GM19351 (cell line): ENCODE results near the gene CLK4.
"Not testable (repeated sequence)": the region's sequence is repeated elsewhere in the genome, so short reads cannot be mapped to it uniquely, and the experiment has no call there.

ENCODE experiments used
- ATAC-seq: cut with Tn5 transposase; IDR thresholded peaks from one replicate; pipeline ENCODE4 v1.9.1; 2021; ENCODE audit warnings: mild to moderate bottlenecking, moderate library complexity; ENCODE audit not compliant: unreplicated experiment

The CLK4 gene

DNA sequence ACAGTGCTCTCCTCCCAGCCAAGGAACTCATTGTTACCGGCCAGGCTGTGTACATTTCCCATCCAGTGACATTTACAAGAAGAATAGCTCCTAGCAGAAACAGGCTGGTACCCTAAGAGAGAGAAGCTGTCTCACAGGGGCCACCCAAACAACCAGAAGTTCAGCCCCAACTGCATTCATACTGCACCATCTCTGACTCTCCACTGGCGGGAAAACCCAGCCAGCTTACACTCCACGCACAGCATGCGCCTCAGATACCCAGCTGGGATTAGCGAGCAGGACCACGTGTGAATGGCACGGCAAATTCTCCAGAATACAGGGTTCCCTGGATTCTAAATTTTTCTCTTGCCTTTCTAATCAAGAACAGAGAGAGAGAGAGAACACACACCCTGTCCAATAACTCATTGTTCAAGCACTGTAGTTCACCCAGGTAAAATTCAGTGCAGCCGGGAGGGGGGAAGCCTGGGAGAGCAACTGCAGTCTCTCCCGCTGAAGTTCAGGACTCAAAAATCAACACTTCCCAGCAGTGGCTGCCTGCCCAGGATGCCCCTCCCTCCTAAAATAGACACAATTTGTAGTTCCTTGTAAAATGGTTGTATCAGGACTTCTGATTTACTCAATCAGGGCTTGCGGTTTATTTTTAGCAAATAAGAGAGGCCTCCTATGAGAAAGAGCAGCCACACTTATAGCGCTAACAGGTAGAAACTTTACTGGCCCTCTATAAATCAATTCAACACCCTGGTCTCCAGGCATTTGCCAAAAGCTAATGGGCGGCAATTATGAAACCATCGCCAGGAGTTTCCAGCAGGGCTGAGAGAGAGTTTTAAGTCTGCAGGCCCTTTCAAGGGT lies 38.9 kb downstream of the CLK4 start:
- ATAC-seq: no peak

DNA sequence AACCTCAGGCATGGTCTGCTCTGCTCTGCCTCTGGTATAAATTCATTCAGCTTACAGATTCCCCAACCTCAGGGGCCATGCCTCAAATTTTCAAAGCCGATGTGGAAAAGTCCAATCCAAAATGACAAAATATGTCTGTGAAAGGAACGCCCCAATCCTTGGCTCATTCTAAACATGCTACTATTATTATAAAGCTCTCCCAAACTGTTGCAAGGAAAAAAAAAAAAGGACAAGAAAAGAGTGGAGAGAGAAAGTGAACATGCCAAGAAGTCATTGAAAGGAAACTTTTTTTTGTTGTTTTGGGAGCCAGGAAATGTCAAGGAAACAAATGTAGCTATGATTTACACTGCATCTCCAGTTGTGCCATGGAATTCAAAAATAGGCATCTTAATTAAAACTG lies 40.5 kb downstream of the CLK4 start:
- ATAC-seq: no peak

DNA sequence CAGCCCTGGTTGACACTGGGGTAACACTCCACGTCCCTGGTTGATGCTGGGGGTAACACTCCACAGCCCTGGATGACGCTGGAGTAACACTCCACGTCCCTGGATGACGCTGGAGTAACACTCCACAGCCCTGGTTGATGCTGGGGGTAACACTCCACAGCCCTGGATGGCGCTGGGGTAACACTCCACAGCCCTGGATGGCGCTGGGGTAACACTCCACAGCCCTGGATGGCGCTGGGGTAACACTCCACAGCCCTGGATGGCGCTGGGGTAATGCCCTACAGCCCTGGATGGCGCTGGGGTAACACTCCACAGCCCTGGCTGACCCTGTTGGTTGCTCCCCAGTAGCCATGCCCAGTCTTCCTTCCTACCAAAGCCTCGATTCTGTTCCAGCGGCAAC lies 41.4 kb downstream of the CLK4 start:
- not testable (repeated sequence) for ATAC-seq

DNA sequence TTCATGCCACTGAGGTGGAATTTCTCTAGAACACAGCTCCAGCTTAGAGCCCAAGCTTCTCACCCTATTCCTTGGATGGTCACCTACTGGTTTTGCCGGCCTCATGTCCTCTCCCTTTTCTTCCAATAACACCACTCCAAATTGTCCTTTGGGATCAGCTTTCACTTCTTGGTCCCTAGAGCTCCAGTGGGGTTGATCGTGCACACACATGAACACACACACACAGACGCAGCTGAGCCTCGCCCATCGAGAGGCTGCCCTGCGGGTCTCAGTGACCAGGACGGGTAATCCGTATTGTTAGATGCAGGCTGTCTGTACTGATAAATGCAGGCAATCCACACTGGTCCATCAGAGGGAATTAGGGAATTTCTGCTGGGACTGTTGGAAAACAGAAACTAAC lies 43.6 kb downstream of the CLK4 start:
- ATAC-seq: no peak

DNA sequence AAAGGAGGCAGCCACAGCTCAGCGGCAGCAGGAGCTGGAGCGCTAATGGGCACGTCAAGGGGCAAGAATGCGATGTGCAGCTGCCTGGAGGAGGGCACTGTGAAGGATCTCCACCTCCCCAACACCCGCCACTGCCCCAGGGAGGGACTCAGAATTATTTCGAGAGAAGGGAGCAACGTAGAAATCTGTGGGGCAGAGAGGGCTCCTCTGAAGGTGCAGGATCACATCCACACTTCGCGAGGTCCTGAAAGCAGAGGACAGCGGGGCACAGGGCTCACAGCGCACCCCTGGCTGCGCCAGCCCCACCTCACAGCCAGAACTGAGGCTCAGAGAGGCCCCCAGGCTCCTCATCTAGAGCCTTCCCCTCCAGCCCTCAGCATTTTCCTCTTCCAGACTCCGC lies 44.6 kb downstream of the CLK4 start:
- no peak for ATAC-seq

DNA sequence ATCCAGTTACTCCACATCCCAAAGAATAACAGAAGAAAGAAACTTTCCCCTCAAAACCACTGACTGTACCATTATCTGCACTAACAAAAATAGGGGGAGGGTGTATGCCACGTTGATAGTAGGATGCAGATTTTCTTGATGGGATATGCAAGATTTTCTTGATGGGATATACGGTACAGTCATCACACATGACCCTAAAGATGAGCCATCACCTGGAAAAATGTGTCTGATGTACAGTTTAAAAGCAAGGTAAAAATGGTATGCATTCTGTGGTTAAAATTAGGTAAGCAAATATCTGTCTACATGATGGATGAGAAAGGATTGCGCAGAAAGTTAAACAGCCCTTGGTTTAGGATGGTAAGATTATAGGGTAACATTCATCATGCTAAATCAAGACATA lies 45.2 kb downstream of the CLK4 start:
- no peak for ATAC-seq

DNA sequence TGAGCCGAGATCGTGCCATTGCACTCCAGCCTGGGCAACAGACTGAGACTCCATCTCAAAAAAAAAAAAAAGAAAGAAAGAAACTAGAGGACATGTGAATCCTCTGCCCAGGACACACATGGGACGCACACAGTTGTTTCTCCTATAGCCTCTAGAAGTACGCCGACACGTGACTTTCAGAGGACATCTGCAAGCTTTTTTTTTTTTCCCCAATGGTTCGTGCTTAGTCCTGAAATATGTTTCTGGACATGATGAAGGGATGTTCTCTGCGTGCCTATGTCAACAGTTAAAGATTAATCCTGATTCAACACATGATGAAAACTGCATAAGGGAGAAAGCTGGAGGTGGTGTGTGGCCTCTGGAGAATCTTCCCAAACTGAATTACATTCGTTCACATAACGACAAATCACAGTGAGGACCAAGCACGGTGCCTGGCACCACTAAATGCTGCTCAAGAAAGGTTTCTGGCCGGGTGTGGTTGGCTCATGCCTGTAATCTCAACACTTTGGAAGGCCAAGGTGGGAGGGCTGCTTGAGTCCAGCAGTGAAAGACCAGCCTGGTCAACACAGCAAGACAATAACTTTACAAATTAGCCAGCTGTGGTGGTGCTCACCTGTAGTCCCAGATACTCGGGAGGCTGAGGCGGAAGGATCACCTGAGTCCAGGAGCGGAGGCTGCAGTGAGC lies 46.4 kb downstream of the CLK4 start:
- no peak for ATAC-seq

DNA sequence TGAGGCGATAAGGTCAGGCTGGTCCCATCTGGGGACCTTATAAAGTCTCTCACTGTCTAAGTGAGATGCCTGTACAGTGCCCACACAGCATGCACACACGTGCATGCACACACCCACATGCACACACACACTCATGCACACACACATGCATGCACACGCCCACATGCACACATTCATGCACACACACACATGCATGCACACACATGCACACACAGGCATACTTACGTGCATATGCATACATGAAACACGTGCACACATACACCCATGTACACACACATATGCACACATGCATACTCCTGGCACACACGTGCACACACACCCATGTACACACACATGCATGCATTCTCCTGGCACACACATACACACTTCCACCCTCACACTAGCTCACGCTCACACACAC lies 48.9 kb downstream of the CLK4 start:
- ATAC-seq: no peak

DNA sequence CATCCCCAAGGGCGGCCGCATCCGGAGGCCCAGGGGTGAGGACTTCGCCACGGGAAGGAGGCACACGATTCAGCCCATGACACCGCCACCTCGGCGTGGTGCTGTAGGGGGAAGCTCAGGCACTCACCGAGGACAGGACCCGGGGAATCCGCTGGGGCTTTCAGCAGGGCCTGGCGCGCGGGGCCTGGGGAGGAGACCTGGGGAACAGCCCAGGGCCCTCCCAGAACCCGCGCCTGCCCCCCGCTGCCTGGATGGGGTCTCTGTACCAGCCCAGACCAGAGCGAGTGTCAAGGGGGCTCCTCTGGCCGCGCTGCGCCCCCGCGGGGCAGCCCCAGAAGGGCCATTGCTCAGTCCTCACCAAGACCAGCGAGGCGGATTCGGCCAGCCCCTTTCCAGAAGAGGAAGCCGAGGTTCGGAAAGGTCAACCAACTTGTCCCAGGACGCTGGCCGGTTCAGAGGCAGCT lies 49.4 kb downstream of the CLK4 start:
- no peak for ATAC-seq

DNA sequence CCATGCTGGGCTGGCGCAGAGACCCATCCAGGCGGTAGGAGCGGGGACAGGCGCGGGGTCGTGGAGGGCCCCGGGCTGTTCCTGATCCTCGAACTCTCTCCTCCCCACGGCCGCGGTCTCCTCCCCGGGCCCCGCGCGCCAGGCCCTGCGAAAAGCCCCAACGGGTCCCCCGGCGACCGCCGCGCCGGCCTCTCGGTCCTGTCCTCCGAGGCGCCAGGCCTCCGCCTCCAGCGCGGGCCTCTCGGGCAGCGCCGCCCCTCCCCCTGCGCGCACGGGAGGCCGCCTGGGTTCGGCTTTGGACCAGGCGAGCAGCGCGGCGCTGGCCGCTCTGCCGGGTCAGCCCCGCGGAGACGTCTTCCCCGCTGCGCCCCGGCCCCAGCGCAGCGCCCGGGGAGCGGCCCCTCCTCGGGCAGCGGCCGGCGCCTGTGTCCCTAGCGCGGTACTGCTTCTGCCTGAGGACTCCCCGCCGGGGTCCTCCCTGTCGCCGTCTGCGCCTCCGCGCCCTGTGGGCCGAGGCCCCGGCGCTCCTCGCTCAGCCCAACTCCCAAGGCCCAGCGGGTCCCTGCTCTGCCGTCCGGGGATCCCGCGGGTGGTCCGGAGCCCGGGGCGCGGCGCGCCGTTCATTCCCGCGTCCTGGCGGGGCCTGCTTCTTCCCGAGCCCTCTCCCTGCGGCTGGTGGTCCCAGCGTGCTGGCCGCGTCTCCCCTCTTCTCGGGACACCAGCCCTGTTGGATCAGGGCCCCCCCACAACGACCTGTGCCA lies 50.1 kb downstream of the CLK4 start:
- no peak for ATAC-seq

DNA sequence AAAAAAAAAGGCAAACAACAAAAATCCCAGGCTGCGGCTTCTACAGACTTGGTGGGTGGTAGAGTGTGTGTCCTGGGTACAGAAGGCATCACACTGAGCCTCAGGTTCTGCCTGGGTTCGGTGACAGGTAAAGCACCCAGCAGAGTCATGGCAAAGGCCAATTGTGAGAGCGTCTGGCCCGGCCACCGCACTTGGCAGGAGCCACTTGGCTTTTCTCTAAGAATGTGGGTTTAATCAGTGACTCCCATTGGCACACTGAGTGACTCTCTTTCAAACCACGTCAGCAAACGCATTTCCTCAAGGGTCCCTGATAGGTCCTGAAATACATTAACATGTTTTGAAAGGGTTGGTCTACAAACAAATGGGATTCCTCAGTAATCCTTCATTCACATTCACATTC lies 53.6 kb downstream of the CLK4 start:
- no peak for ATAC-seq

DNA sequence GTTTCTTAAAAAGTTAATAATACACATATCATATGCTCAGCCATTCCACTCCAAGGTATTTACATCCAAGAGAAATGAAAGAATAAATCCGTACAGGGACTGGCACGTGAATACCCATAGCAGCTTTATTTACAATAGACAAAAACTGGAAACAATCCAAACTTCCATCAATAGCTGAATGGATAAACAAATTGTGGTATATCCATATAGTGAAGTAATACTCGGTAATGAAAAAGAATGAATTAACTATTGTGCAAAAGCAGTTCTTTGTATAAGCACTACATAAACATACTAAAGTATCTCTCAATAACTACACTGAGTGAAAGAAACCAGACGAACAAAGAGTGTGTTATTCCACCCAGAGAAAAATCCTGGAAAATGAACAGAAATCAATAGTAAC lies 54.2 kb downstream of the CLK4 start:
- no peak for ATAC-seq

DNA sequence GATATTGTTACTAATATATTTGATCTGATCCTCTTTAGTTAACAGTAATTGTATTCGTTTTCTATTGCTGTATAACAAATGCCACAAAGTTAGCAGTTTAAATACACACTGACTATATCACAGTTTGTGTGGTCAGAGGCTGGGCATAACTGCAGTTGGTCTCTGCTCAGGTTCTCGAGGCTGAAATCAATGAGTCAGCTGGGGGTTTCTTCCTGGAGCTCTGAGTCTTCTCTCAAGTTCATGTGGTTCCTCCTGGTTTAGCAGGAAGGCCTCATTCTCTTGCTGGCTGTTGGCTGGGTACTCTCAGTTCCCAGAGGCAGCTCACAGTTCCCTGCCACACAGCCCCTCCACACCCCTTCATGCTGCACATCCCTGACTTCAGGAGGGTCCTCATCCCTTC lies 57.4 kb downstream of the CLK4 start:
- no peak for ATAC-seq

DNA sequence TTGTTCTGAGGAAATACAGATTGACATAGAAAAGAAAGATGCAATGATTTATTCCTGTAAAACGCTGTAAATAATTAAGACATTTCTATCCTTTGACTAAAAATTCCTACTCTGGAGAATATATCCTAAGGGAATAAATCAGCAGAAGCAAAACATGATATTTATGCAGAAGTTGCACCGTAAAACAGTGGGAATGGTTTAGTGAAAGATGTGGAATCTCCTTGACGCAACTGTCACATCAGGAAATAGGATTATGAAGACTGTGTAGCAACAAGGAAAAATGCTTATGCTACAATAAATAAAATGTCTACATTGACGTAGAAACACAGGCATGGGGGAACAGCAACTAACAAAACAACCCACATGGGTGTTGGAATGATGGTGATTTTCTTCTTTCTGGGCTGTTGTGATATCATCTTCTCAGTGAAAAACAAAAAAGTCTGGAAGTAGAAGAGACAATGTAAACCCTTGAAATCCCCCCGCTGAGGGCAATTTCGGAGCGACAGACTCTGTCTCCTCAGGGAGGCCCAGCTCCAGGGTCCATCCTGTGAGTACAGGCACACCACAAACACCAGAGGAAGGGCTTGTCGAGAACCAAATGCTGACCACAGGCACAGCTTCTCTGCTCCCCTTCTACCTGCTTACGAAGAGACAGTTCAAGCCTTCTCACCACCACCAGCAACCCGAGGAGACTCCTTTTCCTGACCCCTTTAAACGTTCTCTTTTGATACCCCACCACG lies 61.9 kb downstream of the CLK4 start:
- ATAC-seq: no peak

DNA sequence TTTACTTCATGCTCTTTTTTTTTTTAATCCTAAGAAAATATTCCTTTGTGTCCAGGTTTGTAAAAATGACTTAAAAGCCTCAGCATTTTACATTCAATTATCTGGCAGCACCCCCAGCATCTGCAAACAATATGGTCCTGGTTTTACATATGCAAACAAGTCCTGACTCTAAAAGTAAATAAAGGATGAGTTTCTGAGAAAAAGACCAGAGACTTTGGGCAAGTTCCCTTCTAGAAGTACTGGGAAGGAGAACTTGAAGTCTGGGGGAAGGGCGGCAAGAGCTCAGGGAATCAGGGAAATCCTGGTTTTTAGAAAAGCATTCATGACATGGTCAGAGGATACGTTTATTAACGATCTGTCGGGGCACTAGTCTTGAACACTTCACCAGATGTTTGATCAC lies 62.5 kb downstream of the CLK4 start:
- no peak for ATAC-seq

DNA sequence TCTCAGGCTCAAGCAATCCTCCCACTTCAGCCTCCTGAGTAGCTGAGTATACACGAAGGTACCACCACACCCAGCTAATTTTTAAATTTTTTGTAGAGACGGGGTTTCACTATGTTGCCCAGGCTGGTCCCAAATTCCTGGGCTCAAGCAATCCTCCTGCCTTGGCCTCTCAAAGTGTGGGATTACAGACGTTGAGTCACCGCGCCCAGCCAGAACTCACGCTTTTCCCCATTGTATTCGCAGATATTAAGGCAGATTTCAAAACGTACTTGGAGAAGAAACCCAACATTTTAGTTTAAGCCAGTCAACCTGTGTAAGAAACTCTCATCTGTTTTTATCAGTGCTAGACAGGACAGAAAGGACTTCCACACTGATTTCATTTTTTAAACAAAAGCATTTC lies 63.2 kb downstream of the CLK4 start:
- ATAC-seq: no peak

DNA sequence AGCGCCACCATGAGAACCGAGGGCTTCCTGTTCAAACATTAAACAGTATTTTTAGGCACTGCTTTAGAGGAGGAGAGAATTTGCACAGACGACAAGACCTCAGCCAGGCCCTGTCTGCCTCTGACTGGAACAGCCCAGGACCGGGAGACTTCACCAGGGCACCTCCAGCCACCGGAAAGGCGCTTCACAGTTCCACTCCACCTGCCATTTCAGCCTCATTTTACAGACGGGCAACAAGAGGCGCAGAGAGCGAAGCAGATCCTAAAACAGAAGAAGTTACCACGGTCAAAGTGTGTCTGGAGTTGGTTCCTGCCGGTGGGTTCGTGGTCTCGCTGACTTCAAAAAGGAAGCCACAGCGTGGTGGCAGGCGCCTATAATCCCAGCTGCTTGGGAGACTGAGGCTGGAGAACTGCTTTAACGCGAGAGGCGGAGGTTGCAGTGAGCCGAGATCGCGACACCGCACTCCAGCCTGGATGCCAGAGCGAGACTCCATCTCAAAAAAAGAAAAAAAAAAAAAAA lies 65.0 kb downstream of the CLK4 start:
- ATAC-seq: no peak

DNA sequence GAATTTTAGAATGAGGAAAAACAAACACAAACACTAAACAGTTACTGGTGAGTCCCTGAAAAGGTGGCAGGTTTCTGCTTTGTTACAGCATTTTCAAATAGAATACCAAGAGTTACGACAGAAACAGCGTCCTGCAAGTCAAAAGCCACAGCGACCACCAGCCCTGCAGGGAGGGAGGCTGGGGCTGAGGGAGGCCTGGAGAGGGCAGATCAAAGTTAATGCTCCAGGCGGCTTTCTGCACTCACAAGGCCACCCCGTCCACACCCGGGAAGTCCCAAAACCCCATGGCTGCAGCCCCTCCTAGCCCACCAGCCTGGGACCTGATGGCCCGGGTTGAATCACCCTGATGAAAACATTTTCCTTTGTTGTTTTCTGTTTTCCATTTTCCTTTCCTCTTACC lies 65.9 kb downstream of the CLK4 start:
- no peak for ATAC-seq

DNA sequence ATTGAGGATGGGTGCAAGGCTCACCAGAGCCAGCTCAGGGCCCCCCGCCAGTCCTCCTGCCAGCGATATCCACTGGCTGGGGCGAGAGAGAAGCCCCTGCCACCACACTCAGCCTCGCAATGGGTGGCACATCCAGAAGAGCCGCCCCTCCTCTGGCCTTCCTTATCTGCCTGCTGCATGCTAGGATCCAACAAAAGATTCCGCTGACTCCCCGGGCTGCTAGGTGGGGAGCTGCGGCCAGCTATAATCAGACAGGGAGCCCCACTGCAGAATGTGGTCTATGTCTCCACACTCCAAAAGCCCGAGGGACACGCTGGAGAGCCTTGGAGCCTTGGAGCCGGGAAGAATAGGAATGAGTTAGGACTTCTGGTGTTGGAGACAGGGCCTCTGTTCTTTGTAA lies 69.4 kb downstream of the CLK4 start:
- ATAC-seq: no peak

DNA sequence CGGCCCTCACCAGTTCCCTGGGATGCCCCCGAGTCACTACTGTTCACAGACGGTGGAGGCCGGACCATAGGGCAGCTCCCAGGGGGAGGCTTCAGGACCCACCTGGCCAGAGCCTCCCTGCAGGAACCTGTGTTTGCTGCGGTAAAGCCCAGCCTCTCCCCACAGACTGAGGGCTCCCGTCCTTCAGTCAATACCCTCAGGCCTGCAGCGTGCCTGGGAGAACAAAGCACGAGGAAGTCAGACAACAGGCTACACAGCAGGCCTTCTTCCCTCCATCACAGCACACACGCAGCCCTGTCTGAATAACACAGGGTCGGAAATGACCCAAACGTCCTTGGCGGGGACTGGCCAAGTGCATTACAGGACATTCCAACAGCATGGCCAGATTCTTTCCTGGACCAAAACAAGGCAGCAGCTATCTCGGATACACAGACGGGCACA lies 71.1 kb downstream of the CLK4 start:
- no peak for ATAC-seq

DNA sequence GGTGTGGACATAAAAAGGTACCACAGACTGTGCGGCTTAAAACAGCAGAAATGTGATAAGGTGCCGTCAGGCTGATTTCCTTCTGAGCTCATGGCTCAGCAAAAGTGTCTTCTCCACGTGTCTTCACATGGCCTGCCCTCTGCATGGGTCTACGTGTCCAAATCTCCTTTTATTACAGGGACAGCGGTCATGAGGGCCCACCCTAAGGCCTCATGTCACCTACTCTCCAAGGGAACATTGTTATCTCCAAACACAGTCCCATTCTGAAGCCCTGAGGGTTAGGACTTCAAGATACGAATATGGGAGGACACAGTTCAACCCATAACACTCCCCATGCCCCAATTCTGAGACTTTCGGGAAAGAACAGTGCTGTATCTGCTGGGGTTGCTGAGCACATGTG lies 71.8 kb downstream of the CLK4 start:
- ATAC-seq: no peak
